Measurements from ENCODE around the gene RPTOR. TPM values are rescaled to one million over a fixed set of nuclear protein-coding genes. Genes with fewer than 3 reads are reported as not detected.

The RPTOR gene
- total RNA-seq, 1 donor from 2014 or later = 65.9 TPM

- Mint-ChIP-seq H3K4me3 (no peak overlapping the region), H3K27ac (no peak overlapping the region), H3K4me1 (no peaks in the 10 kb centered on the region), H3K9me3 (no peaks in the 10 kb centered on the region), H3K27me3 (no peaks in the 10 kb centered on the region), H3K36me3 (ENCODE audit: low read depth) (peaks cover 23% of the 10 kb centered on the region)
- intact Hi-C loops (cut with micrococcal nuclease) = no loop called here
- ATAC-seq (ENCODE audit: low read depth) = no peak
- no peak for DNase-seq
- no peak for TF ChIP-seq CTCF (IDR thresholded peaks at IDR 0.05)
- ChIA-PET POLR2A (no interaction called here), CTCF (no interaction called here)
Observed at GRCh38 chr17:80962356-80963329, 418.0 kb downstream of the RPTOR start.

- intact Hi-C loops (cut with micrococcal nuclease) = no loop called here
- DNase-seq (no peak), ATAC-seq (ENCODE audit: low read depth) (no peak)
- no peaks in the 10 kb centered on the region for H3K27me3 Mint-ChIP-seq
- ChIA-PET CTCF (no interaction called here), POLR2A (no interaction called here)
- H3K4me1 Mint-ChIP-seq = peaks cover 3% of the 10 kb centered on the region
- H3K27ac Mint-ChIP-seq = no peak overlapping the region
- TF ChIP-seq CTCF (IDR thresholded peaks at IDR 0.05) = no peak
- peaks cover 23% of the 10 kb centered on the region for H3K36me3 Mint-ChIP-seq (ENCODE audit: low read depth)
- no peak overlapping the region for H3K4me3 Mint-ChIP-seq
- no peaks in the 10 kb centered on the region for H3K9me3 Mint-ChIP-seq
Observed at GRCh38 chr17:80963812-80964543, 419.3 kb downstream of the RPTOR start.

- Mint-ChIP-seq H3K27ac (no peak overlapping the region), H3K9me3 (no peaks in the 10 kb centered on the region), H3K4me1 (peaks cover 7% of the 10 kb centered on the region), H3K4me3 (no peak overlapping the region), H3K27me3 (no peaks in the 10 kb centered on the region), H3K36me3 (ENCODE audit: low read depth) (peaks cover 23% of the 10 kb centered on the region)
- ChIA-PET POLR2A (no interaction called here), CTCF (no interaction called here)
- intact Hi-C loops (cut with micrococcal nuclease) = no loop called here
- no peak for ATAC-seq (ENCODE audit: low read depth)
- no peak for TF ChIP-seq CTCF (IDR thresholded peaks at IDR 0.05)
- DNase-seq = no peak
Observed at GRCh38 chr17:80964544-80964856, 419.9 kb downstream of the RPTOR start.

GRCh38 chr17:80964859-80965580 lies 420.4 kb downstream of the RPTOR start:
- peaks cover 23% of the 10 kb centered on the region for H3K36me3 Mint-ChIP-seq (ENCODE audit: low read depth)
- ChIA-PET POLR2A (no interaction called here), CTCF (interaction anchor here (1.2 kb wide), 1 partner anchor 538 kb away, joined by 4 read pairs; no protein-coding TSS in a partner anchor)
- no peak for TF ChIP-seq CTCF (IDR thresholded peaks at IDR 0.05)
- no peaks in the 10 kb centered on the region for H3K9me3 Mint-ChIP-seq
- no peak overlapping the region for H3K27ac Mint-ChIP-seq
- H3K27me3 Mint-ChIP-seq = no peaks in the 10 kb centered on the region
- peaks cover 12% of the 10 kb centered on the region for H3K4me1 Mint-ChIP-seq
- DNase-seq = no peak
- H3K4me3 Mint-ChIP-seq = no peak overlapping the region
- intact Hi-C loops (cut with micrococcal nuclease) = no loop called here
- no peak for ATAC-seq (ENCODE audit: low read depth)

GRCh38 chr17:80965606-80966005 lies 421.0 kb downstream of the RPTOR start:
- POLR2A ChIA-PET = no interaction called here

More at GRCh38 chr17:80965606-80966005, 421.0 kb downstream of the RPTOR start:
- Mint-ChIP-seq H3K4me1 (peaks cover 18% of the 10 kb centered on the region), H3K36me3 (ENCODE audit: low read depth) (peaks cover 23% of the 10 kb centered on the region), H3K4me3 (no peak overlapping the region), H3K9me3 (no peaks in the 10 kb centered on the region), H3K27me3 (peaks cover 2% of the 10 kb centered on the region), H3K27ac (no peak overlapping the region)
- CTCF ChIA-PET = interaction anchor here (1.2 kb wide), 1 partner anchor 538 kb away, joined by 4 read pairs; no protein-coding TSS in a partner anchor
- no peak for ATAC-seq (ENCODE audit: low read depth)
- no peak for TF ChIP-seq CTCF (IDR thresholded peaks at IDR 0.05)
- intact Hi-C loops (cut with micrococcal nuclease) = no loop called here
- no peak for DNase-seq
